NCI-H1105 (cell line): ENCODE results near the gene TXNL1.

Source experiments
- DNase-seq: peaks from one replicate; lab custom pipeline; 2025; lab: John Stamatoyannopoulos, UW

TXNL1 gene

GRCh38 chr18:56570978-56571377, 67.4 kb downstream of the TXNL1 start:
- DNase-seq, result no peak

GRCh38 chr18:56569416-56569815, 69.0 kb downstream of the TXNL1 start:
- no peak for DNase-seq

DNA sequence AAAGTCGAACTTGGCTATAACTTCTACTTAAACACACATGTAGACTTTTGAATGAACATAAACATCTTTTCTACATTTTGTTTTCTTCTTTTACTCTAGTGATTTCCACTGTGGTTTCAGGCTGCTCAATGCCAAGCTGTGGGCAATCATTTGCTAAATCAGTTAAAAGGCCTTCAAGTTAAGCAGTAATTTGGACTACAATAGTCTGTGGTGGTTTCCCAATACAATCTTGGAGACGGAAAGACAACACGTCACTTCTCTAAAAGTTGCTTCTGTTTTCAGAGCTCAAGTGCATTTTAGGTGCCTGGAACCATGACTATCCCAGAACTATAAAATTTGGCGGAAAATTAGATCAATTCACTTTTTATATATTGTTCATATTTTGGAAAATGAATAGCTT, 69.4 kb downstream of the TXNL1 start:
- no peak for DNase-seq

DNA sequence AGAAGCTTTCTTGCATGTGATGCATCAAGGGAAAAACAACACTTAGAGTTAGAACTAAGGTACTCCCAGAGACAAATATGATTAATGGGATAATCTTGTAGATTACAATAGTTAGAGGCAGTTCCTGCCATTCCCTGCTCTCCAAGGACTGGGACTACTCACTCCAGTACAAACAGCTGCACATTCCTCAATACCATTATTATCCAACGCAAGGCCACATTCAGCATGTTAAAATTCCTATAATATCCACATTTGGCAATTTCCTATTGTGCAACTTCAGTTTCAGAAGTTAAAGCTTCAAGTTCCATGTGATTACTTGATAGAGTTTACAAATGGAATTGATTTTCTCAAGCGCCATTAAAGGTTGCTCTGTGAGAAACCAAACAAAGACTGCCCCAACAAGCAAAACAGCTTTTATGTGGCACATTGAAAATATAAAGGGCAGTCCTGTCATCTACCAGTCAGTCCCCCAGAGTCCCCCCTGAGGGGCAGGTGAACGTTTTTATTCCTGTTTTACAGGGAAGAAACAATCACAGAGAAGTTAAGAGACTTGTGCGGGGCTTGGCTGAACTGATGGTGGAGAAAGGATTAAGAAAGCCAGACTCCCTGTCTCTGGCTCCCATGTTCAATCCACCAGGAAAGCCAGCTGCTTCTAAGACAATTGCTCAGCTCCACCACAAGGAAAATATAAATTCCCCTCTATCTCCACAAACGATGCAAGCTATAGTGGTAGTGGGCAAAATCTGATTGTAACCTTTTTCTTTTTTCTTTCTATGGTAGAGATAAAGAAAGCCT, 72.6 kb downstream of the TXNL1 start:
- no peak for DNase-seq

- no peak for DNase-seq
These were observed 73.3 kb downstream of the TXNL1 start for GRCh38 chr18:56565046-56565445.

DNA sequence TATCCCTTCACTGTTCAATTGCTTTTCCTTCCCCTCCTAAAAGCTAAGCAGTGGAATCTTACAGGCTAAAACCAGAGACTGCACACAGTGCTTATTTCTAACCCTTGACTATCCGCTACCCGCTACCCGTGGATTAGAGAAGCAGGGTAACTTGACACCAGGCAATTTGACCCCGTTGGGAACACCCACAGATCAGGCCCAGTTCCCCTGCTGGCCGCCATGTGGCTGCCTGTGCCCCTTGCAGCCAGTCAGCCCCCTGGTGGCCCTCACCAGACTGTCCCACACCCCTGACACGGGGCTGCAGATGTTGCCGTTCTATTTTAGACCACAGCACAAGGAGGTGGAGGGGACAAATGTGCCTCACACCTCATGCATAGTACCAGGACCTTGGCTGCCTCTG, 74.8 kb downstream of the TXNL1 start:
- no peak for DNase-seq

GRCh38 chr18:56562479-56562878, 75.9 kb downstream of the TXNL1 start:
- DNase-seq, result no peak

DNA sequence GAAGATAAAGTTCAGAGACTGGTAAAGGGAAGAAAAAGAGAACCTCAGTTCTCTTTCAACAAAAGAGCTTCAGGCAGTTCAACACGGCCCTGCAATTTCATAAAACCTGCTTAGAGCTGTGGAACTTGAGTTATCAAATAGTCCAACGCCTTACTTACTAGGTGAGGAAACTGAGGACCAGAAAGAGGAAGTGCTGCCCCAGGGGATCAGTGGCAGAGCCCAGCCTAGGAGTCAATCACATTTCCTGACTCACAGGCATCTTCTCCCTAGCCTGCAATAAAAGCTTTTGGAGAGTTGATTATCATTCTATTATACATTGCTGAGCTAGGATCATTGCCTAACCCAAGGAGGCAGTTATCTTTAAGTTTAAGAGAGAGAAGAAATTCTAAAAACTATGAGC, 77.4 kb downstream of the TXNL1 start:
- DNase-seq, result no peak

- no peak for DNase-seq
These were observed 79.3 kb downstream of the TXNL1 start for GRCh38 chr18:56559044-56559443.

GRCh38 chr18:56556907-56557306, 81.5 kb downstream of the TXNL1 start:
- no peak for DNase-seq

DNA sequence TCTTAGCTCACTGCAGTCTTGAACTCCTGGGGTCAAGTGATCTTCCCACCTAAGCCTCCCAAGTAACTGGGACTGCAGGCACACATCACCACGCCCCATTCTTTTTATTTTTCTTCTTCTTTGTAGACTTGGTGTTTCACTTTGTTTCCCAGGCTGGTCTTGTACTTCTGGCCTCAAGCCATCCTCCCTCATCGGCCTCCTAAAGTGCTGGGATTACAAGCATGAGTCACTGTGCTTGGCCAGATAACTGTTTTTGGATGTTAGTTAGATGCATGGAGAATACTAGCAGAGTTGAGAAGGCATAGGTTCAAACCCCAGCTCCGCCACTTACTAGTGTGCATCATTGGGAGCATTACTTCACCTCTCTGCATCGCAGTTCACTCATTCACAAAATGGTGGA, 88.3 kb downstream of the TXNL1 start:
- no peak for DNase-seq
